SK-N-SH treated with all-trans-retinoic acid at 6 μM for 48 hours (cell line): ENCODE results near the gene MRPS14.

Experiments
- ATAC-seq: fragments of 200-7000 bp; cut with Tn5 transposase; 3 replicates; pipeline ENCODE4 v1.9.1; 2020; ENCODE audit warnings: mild to moderate bottlenecking, moderate library complexity
- BACH2 ChIP-seq: fragments of 250-450 bp; sonication (Bioruptor Pico); IDR thresholded peaks from 2 replicates; pipeline ENCODE4 v1.9.0; 2021; ENCODE audit warnings: mild to moderate bottlenecking, borderline replicate concordance
- CSDC2 ChIP-seq: fragments of 250-450 bp; sonication (Bioruptor Pico); IDR thresholded peaks from 2 replicates; pipeline ENCODE4 v1.5.0; 2020; ENCODE audit warnings: mild to moderate bottlenecking, moderate library complexity
- GLIS3 ChIP-seq: fragments of 250-450 bp; sonication (Bioruptor Pico); IDR thresholded peaks from 2 replicates; pipeline ENCODE4 v1.5.0; 2020; ENCODE audit warnings: mild to moderate bottlenecking, moderate library complexity
- OSR1 ChIP-seq: fragments of 250-450 bp; sonication (Bioruptor Pico); IDR thresholded peaks from 2 replicates; pipeline ENCODE4 v1.8.0; 2022; ENCODE audit warnings: moderate library complexity, mild to moderate bottlenecking, inconsistent platforms
- PPARA ChIP-seq: fragments of 250-450 bp; sonication (Bioruptor Pico); IDR thresholded peaks from 2 replicates; pipeline ENCODE4 v1.5.0; 2020; ENCODE audit warnings: mild to moderate bottlenecking, borderline replicate concordance
- RARB ChIP-seq: fragments of 250-450 bp; sonication (Bioruptor Pico); IDR thresholded peaks from 2 replicates; pipeline ENCODE4 v1.8.0; 2021; ENCODE audit warnings: mild to moderate bottlenecking, moderate library complexity
- SNAI2 ChIP-seq: fragments of 250-450 bp; sonication (Bioruptor Pico); IDR thresholded peaks from 2 replicates; pipeline ENCODE4 v1.5.0; 2020; ENCODE audit warnings: mild to moderate bottlenecking, moderate library complexity
- TCF4 ChIP-seq: fragments of 250-450 bp; sonication (Bioruptor Pico); IDR thresholded peaks from 2 replicates; pipeline ENCODE4 v1.8.0; 2021; ENCODE audit warnings: mild to moderate bottlenecking, moderate library complexity, borderline replicate concordance
- TOX ChIP-seq: fragments of 250-450 bp; sonication (Bioruptor Pico); IDR thresholded peaks from 2 replicates; pipeline ENCODE4 v1.8.0; 2021; ENCODE audit warnings: mild to moderate bottlenecking, moderate library complexity, borderline replicate concordance
- ZC3H10 ChIP-seq: fragments of 250-450 bp; sonication (Bioruptor Pico); IDR thresholded peaks from 2 replicates; pipeline ENCODE4 v1.5.1; 2021; ENCODE audit warnings: mild to moderate bottlenecking, moderate library complexity
- ZFP3 ChIP-seq: fragments of 250-450 bp; sonication (Bioruptor Pico); IDR thresholded peaks from 2 replicates; pipeline ENCODE4 v1.5.0; 2020; ENCODE audit warnings: mild to moderate bottlenecking, moderate library complexity
- ZFP30 ChIP-seq: fragments of 450-650 bp; formaldehyde crosslinking; IDR thresholded peaks from 2 replicates; pipeline ENCODE4 v1.5.0; 2022; ENCODE audit warnings: mild to moderate bottlenecking, moderate library complexity
- ZNF565 ChIP-seq: fragments of 450-650 bp; formaldehyde crosslinking; conservative IDR thresholded peaks from 2 replicates; pipeline ENCODE4 v1.5.0; 2020; ENCODE audit warnings: low read depth, mild to moderate bottlenecking, moderate library complexity
- ZNF70 ChIP-seq: fragments of 450-650 bp; formaldehyde crosslinking; IDR thresholded peaks from 2 replicates; pipeline ENCODE4 v1.5.0; 2020; ENCODE audit warnings: mild to moderate bottlenecking, moderate library complexity
- ZNF8 ChIP-seq: fragments of 450-650 bp; formaldehyde crosslinking; IDR thresholded peaks from 2 replicates; pipeline ENCODE4 v1.5.0; 2020; ENCODE audit warnings: mild to moderate bottlenecking, moderate library complexity
- TF ChIP-seq, protein P1 (sequence below): fragments of 250-450 bp; sonication (Bioruptor Pico); IDR thresholded peaks from 2 replicates; pipeline ENCODE4 v1.8.0; 2021; ENCODE audit warnings: low read depth, mild to moderate bottlenecking, moderate library complexity, borderline replicate concordance
- TF ChIP-seq, protein P2 (sequence below): fragments of 250-450 bp; sonication (Bioruptor Pico); IDR thresholded peaks from 2 replicates; pipeline ENCODE4 v1.8.0; 2020; ENCODE audit warnings: mild to moderate bottlenecking, moderate library complexity, borderline replicate concordance
- TF ChIP-seq, protein P3 (sequence below): fragments of 250-450 bp; sonication (Bioruptor Pico); IDR thresholded peaks from 2 replicates; pipeline ENCODE4 v1.5.1; 2021; ENCODE audit warnings: mild to moderate bottlenecking, moderate library complexity
- TF ChIP-seq, protein P4 (sequence below): fragments of 250-450 bp; sonication (Bioruptor Pico); IDR thresholded peaks from 2 replicates; pipeline ENCODE4 v1.5.0; 2020; ENCODE audit warnings: mild to moderate bottlenecking, moderate library complexity

The MRPS14 gene

DNA sequence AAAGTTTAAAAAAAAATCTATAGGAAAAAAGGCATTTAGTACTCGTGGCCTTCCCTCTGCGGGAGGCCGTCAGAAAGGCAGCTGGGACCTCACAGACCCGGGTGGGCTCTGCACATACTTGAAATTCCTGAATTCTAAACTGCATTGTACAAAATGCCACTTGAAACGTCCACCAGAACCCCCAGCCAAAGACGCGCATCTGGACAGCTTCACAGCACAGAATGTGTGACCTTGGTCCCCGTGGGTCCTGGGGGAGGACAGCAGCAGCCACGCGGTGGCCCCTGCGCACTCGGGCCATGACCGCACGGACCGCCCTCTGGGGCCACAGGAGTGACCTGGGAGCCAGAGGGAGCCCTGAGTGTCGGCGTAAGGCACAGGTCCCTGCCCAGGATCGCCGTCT, 20.6 kb upstream of the MRPS14 start:
- ATAC-seq: no peak
- TF ChIP-seq ZNF70 (CRISPR knock-in tag) (no peak), ZFP3 (CRISPR knock-in tag) (no peak), BACH2 (no peak), ZNF8 (no peak), TOX (CRISPR knock-in tag) (no peak), ZNF565 (no peak), ZC3H10 (CRISPR knock-in tag) (no peak), PPARA (CRISPR knock-in tag) (no peak), CSDC2 (CRISPR knock-in tag) (no peak), SNAI2 (CRISPR knock-in tag) (no peak), RARB (CRISPR knock-in tag) (no peak), ZFP30 (CRISPR knock-in tag) (no peak), OSR1 (no peak), TCF4 (CRISPR knock-in tag) (no peak), GLIS3 (no peak)
- TF ChIP-seq, protein P1, sequence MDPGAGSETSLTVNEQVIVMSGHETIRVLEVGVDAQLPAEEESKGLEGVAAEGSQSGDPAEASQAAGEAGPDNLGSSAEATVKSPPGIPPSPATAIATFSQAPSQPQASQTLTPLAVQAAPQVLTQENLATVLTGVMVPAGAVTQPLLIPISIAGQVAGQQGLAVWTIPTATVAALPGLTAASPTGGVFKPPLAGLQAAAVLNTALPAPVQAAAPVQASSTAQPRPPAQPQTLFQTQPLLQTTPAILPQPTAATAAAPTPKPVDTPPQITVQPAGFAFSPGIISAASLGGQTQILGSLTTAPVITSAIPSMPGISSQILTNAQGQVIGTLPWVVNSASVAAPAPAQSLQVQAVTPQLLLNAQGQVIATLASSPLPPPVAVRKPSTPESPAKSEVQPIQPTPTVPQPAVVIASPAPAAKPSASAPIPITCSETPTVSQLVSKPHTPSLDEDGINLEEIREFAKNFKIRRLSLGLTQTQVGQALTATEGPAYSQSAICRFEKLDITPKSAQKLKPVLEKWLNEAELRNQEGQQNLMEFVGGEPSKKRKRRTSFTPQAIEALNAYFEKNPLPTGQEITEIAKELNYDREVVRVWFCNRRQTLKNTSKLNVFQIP (CRISPR knock-in tag): no peak
- TF ChIP-seq, protein P2, sequence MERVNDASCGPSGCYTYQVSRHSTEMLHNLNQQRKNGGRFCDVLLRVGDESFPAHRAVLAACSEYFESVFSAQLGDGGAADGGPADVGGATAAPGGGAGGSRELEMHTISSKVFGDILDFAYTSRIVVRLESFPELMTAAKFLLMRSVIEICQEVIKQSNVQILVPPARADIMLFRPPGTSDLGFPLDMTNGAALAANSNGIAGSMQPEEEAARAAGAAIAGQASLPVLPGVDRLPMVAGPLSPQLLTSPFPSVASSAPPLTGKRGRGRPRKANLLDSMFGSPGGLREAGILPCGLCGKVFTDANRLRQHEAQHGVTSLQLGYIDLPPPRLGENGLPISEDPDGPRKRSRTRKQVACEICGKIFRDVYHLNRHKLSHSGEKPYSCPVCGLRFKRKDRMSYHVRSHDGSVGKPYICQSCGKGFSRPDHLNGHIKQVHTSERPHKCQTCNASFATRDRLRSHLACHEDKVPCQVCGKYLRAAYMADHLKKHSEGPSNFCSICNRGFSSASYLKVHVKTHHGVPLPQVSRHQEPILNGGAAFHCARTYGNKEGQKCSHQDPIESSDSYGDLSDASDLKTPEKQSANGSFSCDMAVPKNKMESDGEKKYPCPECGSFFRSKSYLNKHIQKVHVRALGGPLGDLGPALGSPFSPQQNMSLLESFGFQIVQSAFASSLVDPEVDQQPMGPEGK (CRISPR knock-in tag): no peak
- TF ChIP-seq, protein P3, sequence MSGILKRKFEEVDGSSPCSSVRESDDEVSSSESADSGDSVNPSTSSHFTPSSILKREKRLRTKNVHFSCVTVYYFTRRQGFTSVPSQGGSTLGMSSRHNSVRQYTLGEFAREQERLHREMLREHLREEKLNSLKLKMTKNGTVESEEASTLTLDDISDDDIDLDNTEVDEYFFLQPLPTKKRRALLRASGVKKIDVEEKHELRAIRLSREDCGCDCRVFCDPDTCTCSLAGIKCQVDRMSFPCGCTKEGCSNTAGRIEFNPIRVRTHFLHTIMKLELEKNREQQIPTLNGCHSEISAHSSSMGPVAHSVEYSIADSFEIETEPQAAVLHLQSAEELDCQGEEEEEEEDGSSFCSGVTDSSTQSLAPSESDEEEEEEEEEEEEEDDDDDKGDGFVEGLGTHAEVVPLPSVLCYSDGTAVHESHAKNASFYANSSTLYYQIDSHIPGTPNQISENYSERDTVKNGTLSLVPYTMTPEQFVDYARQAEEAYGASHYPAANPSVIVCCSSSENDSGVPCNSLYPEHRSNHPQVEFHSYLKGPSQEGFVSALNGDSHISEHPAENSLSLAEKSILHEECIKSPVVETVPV (CRISPR knock-in tag): no peak
- TF ChIP-seq, protein P4, sequence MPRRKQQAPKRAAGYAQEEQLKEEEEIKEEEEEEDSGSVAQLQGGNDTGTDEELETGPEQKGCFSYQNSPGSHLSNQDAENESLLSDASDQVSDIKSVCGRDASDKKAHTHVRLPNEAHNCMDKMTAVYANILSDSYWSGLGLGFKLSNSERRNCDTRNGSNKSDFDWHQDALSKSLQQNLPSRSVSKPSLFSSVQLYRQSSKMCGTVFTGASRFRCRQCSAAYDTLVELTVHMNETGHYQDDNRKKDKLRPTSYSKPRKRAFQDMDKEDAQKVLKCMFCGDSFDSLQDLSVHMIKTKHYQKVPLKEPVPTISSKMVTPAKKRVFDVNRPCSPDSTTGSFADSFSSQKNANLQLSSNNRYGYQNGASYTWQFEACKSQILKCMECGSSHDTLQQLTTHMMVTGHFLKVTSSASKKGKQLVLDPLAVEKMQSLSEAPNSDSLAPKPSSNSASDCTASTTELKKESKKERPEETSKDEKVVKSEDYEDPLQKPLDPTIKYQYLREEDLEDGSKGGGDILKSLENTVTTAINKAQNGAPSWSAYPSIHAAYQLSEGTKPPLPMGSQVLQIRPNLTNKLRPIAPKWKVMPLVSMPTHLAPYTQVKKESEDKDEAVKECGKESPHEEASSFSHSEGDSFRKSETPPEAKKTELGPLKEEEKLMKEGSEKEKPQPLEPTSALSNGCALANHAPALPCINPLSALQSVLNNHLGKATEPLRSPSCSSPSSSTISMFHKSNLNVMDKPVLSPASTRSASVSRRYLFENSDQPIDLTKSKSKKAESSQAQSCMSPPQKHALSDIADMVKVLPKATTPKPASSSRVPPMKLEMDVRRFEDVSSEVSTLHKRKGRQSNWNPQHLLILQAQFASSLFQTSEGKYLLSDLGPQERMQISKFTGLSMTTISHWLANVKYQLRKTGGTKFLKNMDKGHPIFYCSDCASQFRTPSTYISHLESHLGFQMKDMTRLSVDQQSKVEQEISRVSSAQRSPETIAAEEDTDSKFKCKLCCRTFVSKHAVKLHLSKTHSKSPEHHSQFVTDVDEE (CRISPR knock-in tag): no peak

DNA sequence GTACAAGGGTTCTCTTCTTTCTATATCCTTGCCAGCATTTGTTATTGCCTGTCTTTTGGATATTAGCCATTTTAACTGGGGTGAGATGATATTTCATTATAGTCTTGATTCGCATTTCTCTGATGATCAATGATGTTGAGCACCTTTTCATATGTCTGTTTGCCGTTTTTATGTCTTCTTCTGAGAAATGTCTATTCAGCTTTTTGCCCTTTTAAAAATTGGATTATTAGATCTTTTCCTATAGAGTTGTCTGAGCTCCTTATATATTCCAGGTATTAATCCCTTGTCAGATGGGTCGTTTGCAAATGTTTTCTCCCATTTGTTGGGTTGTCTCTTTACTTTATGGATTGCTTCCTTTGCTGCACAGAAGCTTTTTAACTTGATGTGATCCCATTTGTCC, 19.4 kb upstream of the MRPS14 start:
- ATAC-seq: no peak
- TF ChIP-seq ZFP30 (CRISPR knock-in tag) (no peak), ZFP3 (CRISPR knock-in tag) (no peak), OSR1 (no peak), ZNF565 (no peak), ZNF8 (no peak), PPARA (CRISPR knock-in tag) (no peak), RARB (CRISPR knock-in tag) (no peak), BACH2 (no peak), SNAI2 (CRISPR knock-in tag) (no peak), TCF4 (CRISPR knock-in tag) (no peak), CSDC2 (CRISPR knock-in tag) (no peak)
- TF ChIP-seq, protein P4 (CRISPR knock-in tag): no peak
- TF ChIP-seq, protein P3 (CRISPR knock-in tag): no peak
